GM12865 (cell line): ENCODE results near the gene UBE2J2.

Experiments used
- DNase-seq: peaks from one replicate; pipeline ENCODE4 v3.0.0; 2010; ENCODE audit warnings: low read depth
- H3K4me3 ChIP-seq: 2 replicates; pipeline ENCODE4 v1.5.1; 2011; ENCODE audit warnings: mild to moderate bottlenecking, low read depth, low read length, control low read depth
- TF ChIP-seq, protein P1 (sequence below): IDR thresholded peaks from 2 replicates; pipeline ENCODE4 v1.5.1; 2011; ENCODE audit warnings: low read length, control low read depth, low read depth, inconsistent platforms; ENCODE audit not compliant: insufficient read depth; ENCODE audit errors: missing control alignments

UBE2J2 gene

DNA sequence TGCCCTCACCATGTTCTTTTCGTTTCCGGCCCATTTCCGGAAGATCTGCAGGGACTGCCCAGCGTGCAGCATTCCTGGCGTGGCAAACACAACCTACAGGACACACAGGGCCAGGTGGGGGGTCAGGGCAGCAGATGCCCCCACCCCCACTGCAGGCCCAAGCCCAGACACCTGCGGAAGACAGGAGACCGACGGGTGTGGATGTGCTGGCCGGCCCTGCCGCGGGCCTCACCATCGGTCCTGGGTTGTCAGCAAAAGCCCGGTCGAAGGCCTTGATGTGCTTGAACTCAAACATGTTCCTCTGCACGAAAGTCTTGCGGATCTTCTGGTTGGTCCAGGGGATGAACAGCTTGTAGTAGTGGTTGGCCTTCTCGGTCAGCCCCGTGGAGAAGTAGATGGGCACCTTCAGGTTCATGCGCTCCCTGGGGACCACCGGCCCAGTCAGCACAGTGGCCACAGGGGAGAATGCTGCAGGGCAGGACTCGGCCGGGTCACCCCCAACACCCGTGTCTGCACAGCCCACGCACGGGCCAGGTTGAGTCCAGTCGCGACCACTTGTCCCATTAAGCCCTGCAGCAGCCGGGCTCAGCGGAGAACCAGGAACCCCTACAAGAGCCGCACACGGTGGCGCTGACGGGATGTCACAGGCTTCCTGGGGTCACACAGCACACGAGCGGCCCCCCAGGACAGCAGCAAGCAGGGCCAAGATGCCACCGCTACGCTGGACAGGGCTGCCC lies 40.0 kb upstream of the UBE2J2 start:
- no peak for DNase-seq
- H3K4me3 ChIP-seq: no peak overlapping the region
- TF ChIP-seq, protein P1, sequence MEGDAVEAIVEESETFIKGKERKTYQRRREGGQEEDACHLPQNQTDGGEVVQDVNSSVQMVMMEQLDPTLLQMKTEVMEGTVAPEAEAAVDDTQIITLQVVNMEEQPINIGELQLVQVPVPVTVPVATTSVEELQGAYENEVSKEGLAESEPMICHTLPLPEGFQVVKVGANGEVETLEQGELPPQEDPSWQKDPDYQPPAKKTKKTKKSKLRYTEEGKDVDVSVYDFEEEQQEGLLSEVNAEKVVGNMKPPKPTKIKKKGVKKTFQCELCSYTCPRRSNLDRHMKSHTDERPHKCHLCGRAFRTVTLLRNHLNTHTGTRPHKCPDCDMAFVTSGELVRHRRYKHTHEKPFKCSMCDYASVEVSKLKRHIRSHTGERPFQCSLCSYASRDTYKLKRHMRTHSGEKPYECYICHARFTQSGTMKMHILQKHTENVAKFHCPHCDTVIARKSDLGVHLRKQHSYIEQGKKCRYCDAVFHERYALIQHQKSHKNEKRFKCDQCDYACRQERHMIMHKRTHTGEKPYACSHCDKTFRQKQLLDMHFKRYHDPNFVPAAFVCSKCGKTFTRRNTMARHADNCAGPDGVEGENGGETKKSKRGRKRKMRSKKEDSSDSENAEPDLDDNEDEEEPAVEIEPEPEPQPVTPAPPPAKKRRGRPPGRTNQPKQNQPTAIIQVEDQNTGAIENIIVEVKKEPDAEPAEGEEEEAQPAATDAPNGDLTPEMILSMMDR: no peak

DNA sequence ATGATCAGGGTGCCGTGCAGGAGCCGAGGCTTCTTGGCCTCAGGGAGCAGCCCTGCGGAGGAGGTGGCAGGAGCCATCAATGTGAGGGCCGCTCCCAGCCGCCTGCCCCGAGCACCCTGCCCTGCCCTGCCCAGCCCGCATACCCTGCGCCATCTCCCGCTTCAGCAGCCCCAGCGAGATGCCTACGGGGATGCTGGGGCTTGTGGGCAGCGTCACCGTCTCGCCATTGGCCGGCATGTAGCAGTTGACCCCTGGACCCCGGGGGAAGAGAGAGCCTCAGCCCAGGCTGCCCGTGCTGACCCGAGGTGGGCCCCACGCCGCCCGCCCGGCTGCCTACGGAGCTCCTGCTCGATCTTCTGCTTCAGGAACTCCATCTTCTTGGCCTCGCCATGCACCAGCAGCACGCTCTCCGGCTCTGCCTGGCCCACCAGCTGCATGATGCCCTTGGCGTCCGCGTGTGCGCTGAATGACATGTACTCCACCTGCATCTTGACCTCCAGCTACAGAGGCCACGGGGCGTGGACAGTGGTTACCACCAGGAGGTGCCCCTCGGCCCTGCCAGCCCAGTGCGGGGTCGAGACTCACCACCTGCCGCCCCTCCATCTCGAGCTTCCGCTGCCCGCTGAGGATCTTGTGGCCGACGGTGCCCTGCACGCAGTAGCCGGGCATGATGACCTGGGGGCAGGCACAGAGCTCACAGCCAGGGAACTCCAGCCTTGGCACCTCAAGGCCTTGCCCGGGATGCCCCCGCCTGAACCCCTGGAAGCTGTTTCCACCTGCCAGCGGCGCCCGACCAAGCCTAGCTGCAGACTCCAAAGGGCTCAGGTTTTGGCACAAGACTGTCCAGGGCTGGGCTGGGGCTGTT lies 39.0 kb upstream of the UBE2J2 start:
- TF ChIP-seq, protein P1: no peak
- DNase-seq: no peak

DNA sequence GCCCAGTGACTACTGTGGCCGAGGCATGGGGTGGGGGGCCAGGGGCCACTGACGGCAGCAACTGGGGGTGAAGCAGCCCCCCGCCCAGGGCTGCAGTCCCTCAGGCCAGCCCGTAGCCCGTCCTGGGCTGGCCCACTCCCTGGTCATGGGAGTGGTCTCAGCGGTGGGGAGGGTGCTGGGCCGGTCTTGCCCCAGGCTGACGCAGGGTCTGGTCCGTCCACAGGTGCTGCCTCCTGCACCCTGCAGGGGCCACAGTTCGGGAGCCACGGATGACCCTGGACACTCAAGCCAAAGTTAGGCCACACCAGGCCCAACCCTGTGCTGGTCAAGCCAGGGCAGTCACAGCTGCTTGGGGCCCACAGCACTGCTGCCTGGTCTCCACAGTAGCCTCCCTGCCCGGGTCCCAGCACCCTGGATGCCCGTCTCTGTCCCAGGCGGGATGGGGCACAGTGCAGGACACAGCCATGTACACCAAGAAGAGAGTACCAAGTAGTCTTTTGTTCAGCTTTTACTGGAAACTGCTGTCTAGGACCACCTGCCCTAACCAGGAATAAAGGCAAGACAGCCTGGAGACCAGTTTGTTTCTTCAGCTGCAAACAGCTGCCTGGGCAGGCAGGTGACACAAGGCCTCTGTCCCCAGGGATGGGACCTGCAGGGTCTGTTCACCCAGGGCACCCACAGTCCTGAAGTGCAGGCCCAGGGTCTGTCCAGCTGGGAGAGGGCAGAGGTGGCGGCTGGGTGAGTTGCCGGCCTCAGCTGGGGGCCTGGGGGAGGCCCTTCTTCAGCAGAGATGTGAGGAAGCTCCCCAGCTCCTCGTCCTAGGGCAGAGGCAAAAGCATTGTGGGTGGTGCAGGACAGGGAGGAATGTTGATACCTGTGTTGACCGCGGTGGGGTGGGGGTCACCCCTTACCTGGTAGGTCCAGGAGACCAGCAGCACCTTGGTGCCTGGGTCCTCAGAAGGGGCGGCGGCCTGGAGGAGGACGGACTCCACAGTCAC lies 37.8 kb upstream of the UBE2J2 start:
- TF ChIP-seq, protein P1: no peak
- H3K4me3 ChIP-seq: no peak overlapping the region
- DNase-seq: no peak

More for the DNA sequence above, 39.0 kb upstream of the UBE2J2 start:
- H3K4me3 ChIP-seq: no peak overlapping the region

DNA sequence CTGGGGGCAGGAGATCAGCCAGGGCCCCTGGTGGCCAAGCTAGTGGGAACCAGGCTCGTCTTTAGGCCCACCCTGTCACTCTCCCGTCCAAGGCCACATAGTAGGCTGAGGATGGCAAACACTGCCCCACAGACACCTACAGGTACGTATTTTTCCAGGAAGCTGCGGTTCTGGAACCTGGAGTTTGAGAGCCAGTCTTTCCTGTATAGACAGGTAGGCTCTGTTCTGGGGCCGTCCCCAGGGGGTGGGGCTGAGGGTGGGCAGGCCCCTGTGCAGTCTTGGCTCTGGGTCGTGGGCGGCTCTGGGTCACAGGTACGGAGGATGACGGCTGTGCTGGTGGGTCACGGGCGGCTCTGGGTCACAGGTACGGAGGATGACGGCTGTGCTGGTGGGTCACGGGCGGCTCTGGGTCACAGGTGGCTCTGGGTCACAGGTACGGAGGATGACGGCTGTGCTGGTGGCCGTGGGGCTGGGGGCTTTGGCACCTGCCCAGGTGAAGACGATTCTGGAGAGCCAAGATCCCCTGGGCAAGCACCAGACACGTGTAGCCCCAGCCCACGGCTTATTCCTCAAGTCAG lies 36.9 kb upstream of the UBE2J2 start:
- TF ChIP-seq, protein P1: no peak
- no peak for DNase-seq
- H3K4me3 ChIP-seq: no peak overlapping the region

DNA sequence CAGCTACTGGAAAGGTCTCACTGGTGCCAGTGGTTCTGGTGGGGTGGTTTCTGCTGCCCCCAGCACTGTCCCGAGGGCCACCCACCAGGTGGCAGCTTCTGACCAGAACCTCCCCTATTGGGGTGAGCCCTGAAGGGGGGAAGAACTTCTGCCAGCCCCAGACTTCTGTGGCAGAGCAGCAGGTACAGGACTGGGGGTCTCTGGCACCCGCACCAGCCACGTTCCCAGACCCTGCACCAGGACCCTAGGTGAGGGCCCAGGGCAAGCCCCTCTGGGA lies 36.4 kb upstream of the UBE2J2 start:
- TF ChIP-seq, protein P1: no peak
- no peak for DNase-seq
- H3K4me3 ChIP-seq: no peak overlapping the region
